HG03280 (cell line): ENCODE results near the gene CCDC141.

Experiments
- ATAC-seq: cut with Tn5 transposase; IDR thresholded peaks from one replicate; pipeline ENCODE4 v1.9.1; 2021; ENCODE audit warnings: mild to moderate bottlenecking, moderate library complexity; ENCODE audit not compliant: unreplicated experiment

Gene CCDC141

DNA sequence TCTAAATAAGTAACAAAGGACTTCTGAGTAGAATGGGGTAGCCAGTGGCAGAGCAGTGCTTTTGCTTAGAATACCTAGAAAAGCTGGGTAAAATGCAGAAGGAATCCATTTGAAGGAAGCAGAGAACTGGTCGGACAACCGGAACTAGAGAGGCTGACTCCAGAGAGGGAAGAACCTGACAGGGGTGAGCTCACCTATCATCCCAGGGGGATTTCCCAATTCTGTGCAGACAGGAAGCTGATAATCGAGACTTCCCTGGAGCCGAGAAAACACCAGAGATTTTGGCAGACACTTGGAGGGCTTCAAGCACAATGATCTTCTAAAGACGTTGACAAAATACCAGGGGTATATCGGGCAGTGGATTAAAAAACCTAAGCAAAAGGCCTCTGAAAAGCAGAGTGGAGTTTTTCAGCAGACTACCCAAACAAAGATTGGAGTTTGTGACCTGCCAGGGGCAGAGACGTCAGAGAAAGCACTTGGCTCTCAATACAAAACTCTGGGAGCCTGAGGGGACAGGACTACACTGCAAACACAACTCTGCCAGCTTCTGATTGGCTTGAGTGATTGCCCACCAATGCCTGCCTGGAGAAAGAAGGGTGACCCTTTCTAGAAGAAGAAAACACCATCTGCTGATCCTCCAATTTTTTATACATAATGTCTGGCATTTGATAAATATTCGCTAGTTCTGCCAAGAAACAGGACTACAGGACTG lies 175.3 kb downstream of the CCDC141 start:
- no peak for ATAC-seq

DNA sequence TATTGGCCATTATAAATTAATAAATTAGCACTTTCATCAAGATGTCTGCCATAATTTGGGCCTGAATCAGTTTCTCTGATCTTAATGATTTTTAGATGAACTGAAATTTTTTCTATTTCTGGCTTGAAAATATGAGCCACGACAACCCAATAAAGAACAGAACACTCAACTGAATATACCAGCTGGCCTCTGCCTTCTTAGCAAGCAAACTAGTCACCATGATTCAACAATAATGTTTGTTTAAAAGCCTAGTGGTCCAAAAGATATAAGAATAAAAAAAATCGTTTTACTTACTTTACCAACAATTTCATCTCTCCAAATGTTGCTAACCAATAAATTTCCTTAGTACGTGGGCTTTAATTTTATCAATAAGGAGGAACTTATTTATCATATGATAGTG lies 176.0 kb downstream of the CCDC141 start:
- no peak for ATAC-seq

GRCh38 chr2:178871536-178871935 lies 178.4 kb downstream of the CCDC141 start:
- ATAC-seq = no peak

DNA sequence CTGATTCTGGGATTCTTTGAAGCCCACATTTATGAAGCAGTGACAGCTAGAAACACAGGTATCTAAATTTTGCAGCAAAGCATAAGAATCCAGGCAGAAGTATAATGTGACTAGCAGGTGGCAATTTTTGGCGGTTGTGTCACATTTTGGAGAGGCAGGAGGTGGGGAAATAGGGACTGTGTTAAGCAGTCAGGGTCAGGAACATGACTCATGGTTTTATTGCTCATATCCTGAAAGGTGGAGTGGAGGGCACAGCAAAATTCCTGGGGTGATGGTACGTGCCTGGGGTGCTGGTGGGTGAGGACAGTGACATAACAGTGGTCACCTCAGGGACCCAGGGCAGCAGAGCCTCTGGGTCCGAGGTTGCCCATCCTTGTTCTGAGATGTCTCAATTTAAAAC lies 179.2 kb downstream of the CCDC141 start:
- ATAC-seq = no peak

GRCh38 chr2:178865999-178866398 lies 183.9 kb downstream of the CCDC141 start:
- no peak for ATAC-seq

DNA sequence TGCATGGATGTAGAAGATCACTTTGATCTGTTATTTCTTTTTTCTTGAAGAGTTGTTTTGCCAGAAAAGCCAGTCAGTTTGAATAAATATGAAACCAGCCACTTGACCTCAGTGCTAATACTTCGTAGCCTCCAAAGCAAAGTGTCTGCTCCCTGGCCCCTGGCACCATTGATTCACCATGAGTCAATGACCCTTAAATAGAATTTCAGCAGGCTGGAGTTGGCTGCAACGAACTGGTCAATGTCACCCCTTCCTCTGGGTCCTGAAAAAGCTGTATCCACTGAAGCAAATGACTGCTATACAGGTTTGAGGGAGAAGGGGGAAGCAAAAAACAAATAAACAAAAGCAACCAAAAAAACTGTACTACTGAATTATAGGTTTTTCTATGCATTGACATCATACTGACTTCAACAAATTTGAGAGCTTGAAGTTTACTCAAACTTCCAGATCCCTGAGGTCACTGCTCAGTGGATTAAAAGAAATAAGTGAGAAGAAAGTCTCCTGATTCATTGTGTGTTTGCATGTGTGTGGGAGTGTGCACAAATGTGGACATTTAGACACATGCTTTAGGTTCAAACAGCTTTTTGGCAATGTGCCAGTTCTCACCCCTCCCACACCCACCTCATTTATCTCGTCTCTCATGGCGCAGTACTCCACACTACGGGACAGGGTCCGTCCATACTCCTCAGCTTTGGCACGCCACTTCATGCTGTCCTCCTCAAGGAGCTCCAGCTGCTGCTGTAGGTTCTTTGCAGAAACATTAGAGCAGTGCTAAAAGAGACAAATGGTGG lies 184.6 kb downstream of the CCDC141 start:
- ATAC-seq = no peak

DNA sequence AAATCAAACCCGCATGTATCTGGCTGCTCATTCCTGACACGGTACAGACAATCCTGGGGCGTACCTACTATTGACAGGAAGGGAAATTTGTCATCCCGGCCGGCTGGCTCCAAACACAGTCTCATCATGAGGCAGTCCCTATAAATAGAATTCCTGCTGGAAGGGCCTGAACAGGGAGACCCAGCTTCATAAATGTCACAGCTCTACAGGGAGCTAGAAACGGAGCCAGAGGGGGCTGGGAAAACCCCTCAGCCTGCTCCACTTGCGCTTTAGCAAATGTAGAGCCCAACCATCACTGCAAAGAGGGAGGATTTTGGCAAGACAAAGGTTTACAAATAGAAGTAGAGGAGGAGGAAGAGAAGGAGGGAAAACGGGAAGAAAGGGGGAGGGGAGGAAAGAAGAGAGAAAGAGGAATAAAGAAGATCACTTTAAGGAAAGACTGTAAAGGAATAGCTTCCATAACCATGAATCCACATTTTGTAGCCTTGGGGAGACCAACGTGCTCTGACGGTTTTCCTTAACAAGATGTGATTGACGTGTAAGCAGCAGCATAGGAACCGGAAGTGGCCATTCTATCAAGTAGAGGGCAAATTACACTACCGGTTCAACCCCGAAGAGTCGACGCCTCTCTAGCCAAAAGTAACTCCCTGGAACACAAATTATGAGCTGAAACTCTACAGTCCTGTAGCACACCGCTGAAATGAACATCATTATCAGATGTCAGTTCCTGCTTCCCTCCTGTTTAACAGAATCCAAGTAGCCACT lies 185.9 kb downstream of the CCDC141 start:
- no peak for ATAC-seq

DNA sequence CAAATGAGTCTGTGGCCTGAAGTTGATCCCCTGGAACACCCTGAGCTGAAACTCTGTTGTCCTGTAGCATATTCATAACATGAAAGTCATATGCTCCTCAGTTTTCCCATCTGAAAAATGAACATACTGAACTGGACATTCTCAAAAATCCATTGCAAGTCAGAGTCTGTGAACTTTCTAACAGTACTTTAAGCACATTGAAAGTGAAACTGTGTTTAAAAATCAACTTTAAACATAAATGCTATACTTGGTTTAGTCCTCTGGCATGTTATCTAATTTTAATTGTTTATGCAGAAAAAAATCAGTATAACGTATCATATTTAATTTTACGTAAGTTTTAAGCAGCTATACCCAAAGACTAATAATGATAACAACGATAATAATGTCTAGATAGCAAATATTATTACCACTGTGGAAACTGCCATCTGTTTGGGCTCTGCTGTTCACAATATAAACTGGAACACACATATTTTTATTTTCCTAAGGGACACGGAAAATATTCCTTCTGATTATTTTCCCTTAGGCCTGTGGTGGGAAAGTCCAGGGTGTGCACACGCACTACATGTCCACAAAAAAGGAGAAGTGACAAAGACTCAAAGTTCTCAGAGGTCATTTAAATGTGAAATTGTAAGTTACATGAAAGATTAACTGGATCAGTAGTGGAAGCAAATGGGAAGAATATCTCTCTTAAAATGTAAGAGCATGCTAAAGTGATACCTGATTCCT lies 186.6 kb downstream of the CCDC141 start:
- no peak for ATAC-seq

DNA sequence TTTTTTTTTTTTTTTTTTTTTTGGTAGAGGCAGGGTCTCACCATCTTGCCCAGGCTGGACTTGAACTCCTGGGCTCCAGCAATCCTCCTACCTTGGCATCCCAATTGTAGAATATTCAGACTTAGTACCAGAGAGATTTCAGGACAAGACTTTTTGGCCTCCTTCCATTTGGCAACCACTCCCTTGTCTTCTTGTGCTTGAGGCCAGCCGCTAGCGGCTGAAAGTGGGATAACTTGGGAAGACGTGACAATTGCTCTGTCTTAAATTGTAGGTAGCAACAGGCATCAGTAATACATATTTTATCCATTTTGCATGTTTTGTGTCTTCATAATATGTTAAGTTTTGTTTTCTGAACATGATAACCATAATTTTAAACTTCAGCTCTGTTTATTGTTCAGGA lies 189.4 kb downstream of the CCDC141 start:
- ATAC-seq = no peak

DNA sequence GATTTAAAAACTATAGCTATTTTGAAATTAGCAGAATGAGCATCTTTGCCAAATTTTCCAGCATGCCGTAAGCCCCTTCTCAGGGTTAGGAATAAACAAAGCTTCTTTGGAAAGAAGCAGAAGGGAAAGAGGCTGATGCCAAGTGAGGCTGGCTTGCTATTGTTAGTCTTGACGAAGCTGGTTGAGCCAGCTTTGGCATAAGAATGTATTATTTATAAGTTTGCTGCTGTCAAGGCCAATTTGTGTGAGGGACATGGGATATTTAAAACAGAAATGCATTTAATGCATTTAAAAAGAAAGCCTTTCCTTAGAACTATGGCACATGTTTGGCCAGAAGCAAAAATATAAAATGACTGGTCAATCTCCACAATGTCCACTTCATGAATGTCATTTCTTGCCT lies 190.2 kb downstream of the CCDC141 start:
- ATAC-seq = no peak

DNA sequence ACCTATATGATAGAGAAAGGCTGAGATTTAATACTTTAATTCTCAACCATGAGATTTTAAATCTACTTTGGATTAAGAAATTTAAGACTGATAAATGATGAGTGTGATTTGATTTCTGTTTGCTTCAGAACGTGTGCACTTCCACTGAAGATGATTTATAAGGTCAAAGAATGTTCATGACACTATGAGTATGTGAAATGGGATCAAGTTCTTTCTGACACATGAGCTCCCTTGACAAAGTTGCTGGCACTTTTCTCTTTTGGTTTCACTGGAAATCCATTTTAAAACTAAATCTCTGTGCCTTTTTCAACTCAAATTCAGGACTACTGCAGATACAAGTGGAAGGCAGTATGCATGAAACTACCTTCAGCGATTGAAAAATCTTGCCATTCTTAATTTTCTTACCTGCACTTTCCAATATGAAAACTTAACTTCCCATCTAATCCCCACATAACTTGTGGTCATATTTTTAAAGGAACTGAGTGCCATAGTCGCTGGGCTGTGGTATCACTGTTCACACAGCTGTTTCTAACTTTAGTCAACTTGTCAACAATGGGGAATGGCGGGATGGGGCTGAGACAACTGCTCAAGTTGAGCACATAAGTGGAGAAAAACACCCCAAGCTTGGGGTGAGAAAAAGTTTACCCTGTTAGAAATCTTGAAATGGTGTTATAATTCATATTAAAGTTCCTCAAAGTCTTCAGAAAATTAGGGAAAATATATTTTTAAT lies 190.9 kb downstream of the CCDC141 start:
- ATAC-seq = no peak

GRCh38 chr2:178855151-178855550 lies 194.8 kb downstream of the CCDC141 start:
- no peak for ATAC-seq

GRCh38 chr2:178848335-178848734 lies 201.6 kb downstream of the CCDC141 start:
- no peak for ATAC-seq

DNA sequence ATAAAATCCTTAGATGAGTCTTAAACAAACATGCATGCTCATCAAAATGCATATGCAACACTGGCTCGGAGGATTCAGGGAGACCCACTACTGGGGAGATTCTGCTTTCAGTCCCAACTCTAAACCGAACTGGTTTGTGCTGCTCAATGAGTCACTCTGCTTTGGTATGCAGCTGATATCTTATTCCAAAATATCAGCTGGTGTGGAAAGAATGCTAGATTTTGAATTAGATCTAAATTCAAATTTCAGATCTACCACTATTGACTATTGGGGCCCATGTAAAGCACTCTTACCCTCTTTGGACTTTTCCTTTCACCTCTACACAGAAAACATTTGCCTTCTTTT lies 203.5 kb downstream of the CCDC141 start:
- no peak for ATAC-seq

DNA sequence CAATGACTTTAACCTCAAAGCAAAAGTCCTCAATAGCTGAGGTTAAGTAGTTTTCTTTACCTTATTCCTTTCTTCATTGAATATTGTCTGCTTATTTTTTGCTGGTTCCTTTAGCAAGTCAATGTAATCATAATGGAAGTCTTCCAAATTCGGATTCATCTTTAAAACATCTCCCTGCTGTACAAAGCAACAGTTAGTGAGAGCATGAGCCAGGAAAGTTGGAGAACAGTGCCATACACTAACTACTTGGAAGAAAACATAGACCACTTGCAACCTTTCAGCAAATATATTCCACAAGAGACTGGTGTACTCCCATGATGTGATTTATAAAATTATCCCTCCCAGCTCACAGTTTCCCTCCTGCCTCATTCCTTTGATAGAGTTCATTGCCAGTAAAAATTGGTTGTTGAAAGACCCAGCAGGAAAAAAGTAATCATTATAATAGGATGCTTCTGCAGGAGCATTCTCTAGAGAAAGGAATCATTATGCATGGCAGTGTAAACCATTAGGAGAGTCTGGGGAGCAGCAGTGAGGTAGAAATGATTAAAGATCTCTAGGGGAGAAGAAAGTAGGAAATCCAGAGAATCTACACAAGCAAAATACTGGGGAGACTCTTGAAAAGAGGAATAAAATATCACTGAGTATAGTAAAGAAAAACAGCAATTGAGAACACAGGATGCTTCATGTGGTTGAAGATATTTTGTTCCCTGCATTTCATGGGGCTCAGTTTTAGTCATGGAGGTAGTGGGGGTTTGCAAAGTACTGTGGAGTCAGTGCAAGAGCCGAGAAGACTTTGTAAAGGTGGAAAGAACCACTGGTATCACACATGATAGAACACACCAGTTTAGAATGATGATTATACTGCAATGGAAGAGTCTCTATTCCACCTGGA lies 204.1 kb downstream of the CCDC141 start:
- ATAC-seq = no peak

DNA sequence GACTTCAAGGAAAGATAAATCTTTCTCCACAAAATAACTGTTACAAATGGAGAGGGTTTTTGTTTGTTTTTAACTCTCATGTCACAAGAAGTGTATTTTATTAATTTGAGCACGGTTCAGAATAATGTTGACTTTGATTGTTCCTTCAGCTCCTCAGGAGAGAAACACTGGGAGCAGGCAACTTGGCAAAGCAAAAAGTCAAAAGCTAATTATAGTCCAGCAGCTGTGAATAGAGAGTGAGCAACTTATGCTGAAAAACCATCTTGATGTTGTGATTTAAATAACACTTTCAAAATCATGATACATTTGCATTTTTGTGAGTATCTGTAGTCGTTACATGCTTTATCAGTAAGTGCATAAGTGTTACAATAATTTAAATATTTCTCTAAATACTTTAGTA lies 205.2 kb downstream of the CCDC141 start:
- ATAC-seq = no peak

DNA sequence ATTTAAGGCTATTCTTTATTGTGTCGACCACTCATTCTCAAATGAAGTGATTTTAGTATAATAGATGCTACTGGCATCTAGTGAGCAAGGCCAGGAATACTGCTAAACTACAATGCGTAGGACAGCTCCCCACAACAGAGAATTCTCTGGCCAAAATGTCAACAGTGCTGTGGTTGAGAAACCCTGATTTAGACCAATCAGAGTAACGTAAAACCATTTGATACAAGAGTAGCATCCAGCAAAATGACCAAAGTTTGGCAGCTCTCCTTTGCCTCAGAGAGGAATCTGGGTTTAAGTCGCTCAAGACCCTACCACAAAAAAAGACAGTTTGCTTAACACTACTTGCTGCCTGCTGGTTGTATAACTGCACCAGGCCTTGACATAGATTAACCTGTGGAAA lies 205.7 kb downstream of the CCDC141 start:
- no peak for ATAC-seq

DNA sequence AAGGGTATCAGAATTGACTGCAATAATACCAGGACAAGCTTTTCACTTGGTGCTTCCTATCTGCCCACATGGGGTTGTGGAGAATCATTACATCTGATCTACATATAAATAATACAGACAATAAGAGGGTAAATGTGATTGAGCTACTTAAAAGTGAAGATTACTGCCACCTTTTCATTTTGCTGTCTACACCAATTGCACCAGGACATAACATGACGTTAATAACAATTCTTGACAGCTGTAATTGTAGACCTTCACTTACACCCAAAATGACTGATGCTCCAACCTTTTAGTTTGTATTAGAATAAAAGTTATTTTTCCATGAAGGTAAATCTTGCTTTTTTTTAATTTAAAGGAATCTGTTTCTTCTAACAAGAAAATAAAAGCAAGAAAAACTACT lies 206.2 kb downstream of the CCDC141 start:
- no peak for ATAC-seq

- no peak for ATAC-seq
Observed at GRCh38 chr2:178836807-178837206, 213.1 kb downstream of the CCDC141 start.

GRCh38 chr2:178834086-178834485 lies 215.9 kb downstream of the CCDC141 start:
- no peak for ATAC-seq
